Natural killer cell (primary cell): ENCODE data around the gene FUT8. TPM values are rescaled to one million over a fixed set of nuclear protein-coding genes. Genes with fewer than 3 reads are reported as not detected.

ENCODE experiments used
- ATAC-seq, 3 donors: fragments of 150-1000 bp in 2 of 3; fragments of 200-7000 bp in 1 of 3; cut with Tn5 transposase; 1 replicate in 1 of 3; 2 replicates in 2 of 3; pipeline ENCODE4 v1.10.0; 2021; ENCODE audit warnings: mild to moderate bottlenecking in 2 of 3, moderate library complexity in 2 of 3
- DNase-seq, 2 donors: peaks; one replicate each; pipeline versions ENCODE4 v3.0.0 to v3.0.0-alpha.2; 2013 to 2021; ENCODE audit warnings: mixed read lengths in 1 of 2
- H3K27ac ChIP-seq: one replicate; pipeline ENCODE4 v1.5.1; 2013; ENCODE audit warnings: mild to moderate bottlenecking, low read length
- H3K27me3 ChIP-seq: one replicate; pipeline ENCODE4 v1.6.1; 2013; ENCODE audit warnings: low read length; ENCODE audit not compliant: control insufficient read depth, insufficient read depth
- H3K36me3 ChIP-seq: one replicate; pipeline ENCODE4 v1.6.1; 2013; ENCODE audit warnings: low read length; ENCODE audit not compliant: control insufficient read depth, insufficient read depth
- H3K4me1 ChIP-seq: one replicate; pipeline ENCODE4 v1.6.1; 2013; ENCODE audit warnings: low read length; ENCODE audit not compliant: control insufficient read depth, insufficient read depth
- H3K4me3 ChIP-seq: one replicate; pipeline ENCODE4 v1.5.1; 2013; ENCODE audit warnings: low read length
- H3K9me3 ChIP-seq: one replicate; pipeline ENCODE4 v1.6.1; 2013; ENCODE audit warnings: low read length; ENCODE audit not compliant: control insufficient read depth, insufficient read depth
- H3K27ac Mint-ChIP-seq, 2 donors: one replicate each; pipeline ENCODE4 v1.8.0; 2022; ENCODE audit warnings: mild to moderate bottlenecking in 2 of 2, mixed read lengths in 2 of 2, moderate library complexity in 1 of 2
- H3K27me3 Mint-ChIP-seq, 2 donors: one replicate each; pipeline ENCODE4 v1.8.0; 2022; ENCODE audit warnings: low read depth in 2 of 2, mixed read lengths in 2 of 2
- H3K36me3 Mint-ChIP-seq: one replicate; pipeline ENCODE4 v1.8.0; 2022; ENCODE audit warnings: mixed read lengths
- H3K4me1 Mint-ChIP-seq, 2 donors: one replicate each; pipeline ENCODE4 v1.8.0; 2022; ENCODE audit warnings: mixed read lengths in 2 of 2
- H3K4me3 Mint-ChIP-seq: one replicate; pipeline ENCODE4 v1.8.0; 2022; ENCODE audit warnings: mild to moderate bottlenecking, moderate library complexity, mixed read lengths
- H3K9me3 Mint-ChIP-seq, 2 donors: one replicate each; pipeline ENCODE4 v1.8.0; 2022; ENCODE audit warnings: mixed read lengths in 2 of 2
- WGBS: methylation state at CpG from one replicate; pipeline ENCODE4 v1.1.7; 2013; ENCODE audit warnings: missing lambda C conversion rate; ENCODE audit not compliant: insufficient coverage; 5-methylcytosine and 5-hydroxymethylcytosine counted together
- intact Hi-C: fragments of 100-400 bp; cut with micrococcal nuclease; formaldehyde crosslinking; loops from one replicate; pipeline ENCODE4 v1.14.2; 2022
- total RNA-seq, 4 donors: library from RNA; stranded (reverse); fragments of 120-200 nt in 1 of 4; gene quantifications; one replicate each; pipeline versions ENCODE4 v1.2.3 to v1.2.4, GENCODE V29; 2013 to 2022
- TF ChIP-seq, protein P1 (sequence below): fragments of 200-600 bp; IDR thresholded peaks from one replicate; pipeline ENCODE4 v1.8.0; 2022; ENCODE audit warnings: antibody characterized with exemption

FUT8 gene
- total RNA-seq, 3 donors from 2014 or later (not counting 1 experiment from before 2014, with no cell fraction given): 20.7 to 29.2 (median 21.2) TPM

GRCh38 chr14:65780566-65780965 is 368.0 kb downstream of the FUT8 start:
- Mint-ChIP-seq H3K4me1 (no peaks in the 10 kb centered on the region), H3K36me3 (no peaks in the 10 kb centered on the region), H3K4me3 (no peak overlapping the region), H3K27me3 (peaks cover 21 to 58% of the 10 kb centered on the region in 2 donors), H3K9me3 (no peaks in the 10 kb centered on the region), H3K27ac (no peak overlapping the region)
- Histone ChIP-seq H3K9me3 (no peaks in the 10 kb centered on the region), H3K27me3 (peaks cover 11% of the 10 kb centered on the region), H3K4me1 (no peaks in the 10 kb centered on the region), H3K36me3 (no peaks in the 10 kb centered on the region), H3K4me3 (no peak overlapping the region), H3K27ac (no peak overlapping the region)
- intact Hi-C loops: no loop called here
- TF ChIP-seq, protein P1, sequence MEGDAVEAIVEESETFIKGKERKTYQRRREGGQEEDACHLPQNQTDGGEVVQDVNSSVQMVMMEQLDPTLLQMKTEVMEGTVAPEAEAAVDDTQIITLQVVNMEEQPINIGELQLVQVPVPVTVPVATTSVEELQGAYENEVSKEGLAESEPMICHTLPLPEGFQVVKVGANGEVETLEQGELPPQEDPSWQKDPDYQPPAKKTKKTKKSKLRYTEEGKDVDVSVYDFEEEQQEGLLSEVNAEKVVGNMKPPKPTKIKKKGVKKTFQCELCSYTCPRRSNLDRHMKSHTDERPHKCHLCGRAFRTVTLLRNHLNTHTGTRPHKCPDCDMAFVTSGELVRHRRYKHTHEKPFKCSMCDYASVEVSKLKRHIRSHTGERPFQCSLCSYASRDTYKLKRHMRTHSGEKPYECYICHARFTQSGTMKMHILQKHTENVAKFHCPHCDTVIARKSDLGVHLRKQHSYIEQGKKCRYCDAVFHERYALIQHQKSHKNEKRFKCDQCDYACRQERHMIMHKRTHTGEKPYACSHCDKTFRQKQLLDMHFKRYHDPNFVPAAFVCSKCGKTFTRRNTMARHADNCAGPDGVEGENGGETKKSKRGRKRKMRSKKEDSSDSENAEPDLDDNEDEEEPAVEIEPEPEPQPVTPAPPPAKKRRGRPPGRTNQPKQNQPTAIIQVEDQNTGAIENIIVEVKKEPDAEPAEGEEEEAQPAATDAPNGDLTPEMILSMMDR: no peak
- ATAC-seq (no peak), DNase-seq (no peak)
- WGBS: 84% methylated on average over 2 of the region's 2 CpGs

GRCh38 chr14:65783101-65783500 is 370.6 kb downstream of the FUT8 start:
- H3K4me1 Mint-ChIP-seq: no peaks in the 10 kb centered on the region
- no peaks in the 10 kb centered on the region for H3K9me3 Mint-ChIP-seq
- peaks cover 35 to 61% of the 10 kb centered on the region in 2 donors for H3K27me3 Mint-ChIP-seq
- no peak overlapping the region for H3K27ac Mint-ChIP-seq
- ATAC-seq (no peak), DNase-seq (no peak)
- H3K4me3 Mint-ChIP-seq: no peak overlapping the region
- WGBS: 83% methylated on average over 1 of the region's 3 CpGs
- Histone ChIP-seq H3K4me1 (no peaks in the 10 kb centered on the region), H3K4me3 (no peak overlapping the region), H3K36me3 (no peaks in the 10 kb centered on the region), H3K27ac (no peak overlapping the region), H3K9me3 (no peaks in the 10 kb centered on the region), H3K27me3 (peaks cover 27% of the 10 kb centered on the region)
- TF ChIP-seq, protein P1: no peak
- intact Hi-C loops: no loop called here
- H3K36me3 Mint-ChIP-seq: no peaks in the 10 kb centered on the region

DNA sequence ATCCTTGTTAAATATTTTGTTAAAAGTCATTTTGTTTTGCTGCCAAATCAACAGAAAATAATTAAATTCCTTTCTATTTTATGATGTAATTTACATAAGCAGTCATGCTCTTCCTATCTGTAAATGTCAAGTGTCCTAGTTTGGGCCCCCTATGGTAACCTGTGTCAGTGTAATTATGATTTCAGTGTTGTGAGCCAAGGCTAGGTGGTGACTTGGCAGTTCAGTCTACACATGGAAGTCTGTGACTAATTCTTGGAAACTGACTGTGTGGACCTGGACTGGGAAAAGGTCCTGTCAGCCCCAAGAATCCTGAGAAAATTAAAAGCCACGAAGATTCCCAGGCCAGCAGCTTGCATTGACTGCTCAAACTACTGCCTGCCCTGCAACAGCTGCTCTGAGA is 371.0 kb downstream of the FUT8 start:
- TF ChIP-seq, protein P1: no peak
- WGBS: 65% methylated on average over 1 of the region's 1 CpG
- H3K4me3 ChIP-seq: no peak overlapping the region
- H3K4me1 Mint-ChIP-seq: no peaks in the 10 kb centered on the region
- no peaks in the 10 kb centered on the region for H3K36me3 ChIP-seq
- no peak for DNase-seq
- H3K4me1 ChIP-seq: no peaks in the 10 kb centered on the region
- peaks cover 27% of the 10 kb centered on the region for H3K27me3 ChIP-seq
- H3K9me3 Mint-ChIP-seq: no peaks in the 10 kb centered on the region
- H3K36me3 Mint-ChIP-seq: no peaks in the 10 kb centered on the region
- intact Hi-C loops: no loop called here
- H3K9me3 ChIP-seq: no peaks in the 10 kb centered on the region
- no peak for ATAC-seq
- H3K4me3 Mint-ChIP-seq: no peak overlapping the region
- H3K27me3 Mint-ChIP-seq: peaks cover 36 to 62% of the 10 kb centered on the region in 2 donors
- no peak overlapping the region for H3K27ac ChIP-seq
- H3K27ac Mint-ChIP-seq: no peak overlapping the region

GRCh38 chr14:65784574-65784973 is 372.0 kb downstream of the FUT8 start:
- H3K9me3 Mint-ChIP-seq: no peaks in the 10 kb centered on the region
- 83% methylated on average over 2 of the region's 2 CpGs for WGBS

More at GRCh38 chr14:65784574-65784973, 372.0 kb downstream of the FUT8 start:
- no peak overlapping the region for H3K4me3 Mint-ChIP-seq
- H3K4me1 Mint-ChIP-seq: no peaks in the 10 kb centered on the region
- ATAC-seq (no peak), DNase-seq (no peak)
- H3K27ac Mint-ChIP-seq: no peak overlapping the region
- H3K4me1 ChIP-seq: peaks cover under 1% of the 10 kb centered on the region
- no peak overlapping the region for H3K27ac ChIP-seq
- H3K9me3 ChIP-seq: no peaks in the 10 kb centered on the region
- peaks cover 29% of the 10 kb centered on the region for H3K27me3 ChIP-seq
- TF ChIP-seq, protein P1: no peak
- intact Hi-C loops: no loop called here
- H3K36me3 ChIP-seq: no peaks in the 10 kb centered on the region
- peaks cover 40 to 61% of the 10 kb centered on the region in 2 donors for H3K27me3 Mint-ChIP-seq
- no peak overlapping the region for H3K4me3 ChIP-seq
- no peaks in the 10 kb centered on the region for H3K36me3 Mint-ChIP-seq
